ENCODE results near the gene FAM118B.

FAM118B gene

GRCh38 chr11:126268361-126268707, 56.8 kb downstream of the FAM118B start:
- no peaks in the 10 kb centered on the region for H3K9me3 ChIP-seq (ENCODE audit: control insufficient read depth, low read length)
- H3K36me3 ChIP-seq (ENCODE audit: control insufficient read depth, insufficient read depth, low read length) = peaks cover 20% of the 10 kb centered on the region
- peaks cover 9% of the 10 kb centered on the region for H3K4me1 ChIP-seq (ENCODE audit: control insufficient read depth, insufficient read depth, low read length)
- H3K9ac ChIP-seq (ENCODE audit: low read length) = peak overlapping the region; percentile 94
- no peaks in the 10 kb centered on the region for H3K27me3 ChIP-seq (ENCODE audit: control insufficient read depth, insufficient read depth, low read length)
- peak overlapping the region; percentile 34 for H3K4me3 ChIP-seq (ENCODE audit: low read length)

DNA sequence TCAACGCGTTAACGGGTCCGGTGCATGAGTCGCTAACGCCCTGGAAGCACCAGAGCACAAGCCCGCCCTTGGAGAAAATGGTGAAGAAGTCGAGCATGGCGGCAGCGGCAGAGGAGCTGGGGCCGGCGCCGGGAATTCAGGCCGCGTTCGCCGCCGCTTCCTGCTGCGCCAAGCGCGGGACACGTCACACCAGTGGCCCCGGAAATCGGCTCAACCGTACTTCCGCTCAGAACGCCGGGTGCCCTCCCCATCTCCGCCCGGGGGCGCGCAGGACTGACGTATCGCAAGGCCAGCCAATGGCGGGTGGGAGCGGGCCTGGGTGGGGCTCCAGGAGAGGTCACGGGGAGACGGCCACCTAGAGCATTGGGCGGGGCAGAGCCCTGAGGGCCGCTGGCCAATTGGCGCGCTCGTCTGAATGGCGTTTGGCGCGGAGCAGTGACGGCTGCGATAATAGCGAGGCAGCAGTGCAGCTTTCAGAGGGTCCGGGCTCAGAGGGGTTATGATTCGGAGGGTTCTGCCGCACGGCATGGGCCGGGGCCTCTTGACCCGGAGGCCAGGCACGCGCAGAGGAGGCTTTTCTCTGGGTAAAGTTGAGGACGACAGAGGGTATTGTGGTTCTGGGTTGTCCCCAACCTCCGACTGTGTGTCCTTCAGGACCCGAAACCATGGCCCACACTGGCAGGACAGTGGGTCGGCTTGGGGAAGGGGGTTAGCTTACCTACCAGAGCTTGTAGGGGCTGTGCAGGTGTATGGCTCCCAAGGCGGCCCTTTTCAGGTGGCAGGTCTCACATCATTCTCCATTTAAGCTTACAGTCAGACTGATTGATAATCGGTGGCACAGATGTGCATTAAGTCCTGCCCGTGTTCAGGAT, 57.4 kb downstream of the FAM118B start, which contains the start of the genes FOXRED1 and SRPRA:
Gene FOXRED1 (plus strand): TSS at position 447 of the 872 bp plus-strand sequence. CDS start 53 bp downstream, at position 500.
Gene SRPRA (minus strand): TSS at position 188 of the 872 bp plus-strand sequence. CDS start 91 bp downstream, at position 97.
- Histone ChIP-seq H3K4me3 (ENCODE audit: low read length) (peak within 1 kb of the TSS; percentile 94), H3K9ac (ENCODE audit: low read length) (peak within 1 kb of the TSS; percentile 94), H3K4me1 (ENCODE audit: control insufficient read depth, insufficient read depth, low read length) (peaks cover 9% of the 10 kb centered on the region), H3K9me3 (ENCODE audit: control insufficient read depth, low read length) (no peaks in the 10 kb centered on the region), H3K27me3 (ENCODE audit: control insufficient read depth, insufficient read depth, low read length) (no peaks in the 10 kb centered on the region), H3K36me3 (ENCODE audit: control insufficient read depth, insufficient read depth, low read length) (peaks cover 19% of the 10 kb centered on the region)

DNA sequence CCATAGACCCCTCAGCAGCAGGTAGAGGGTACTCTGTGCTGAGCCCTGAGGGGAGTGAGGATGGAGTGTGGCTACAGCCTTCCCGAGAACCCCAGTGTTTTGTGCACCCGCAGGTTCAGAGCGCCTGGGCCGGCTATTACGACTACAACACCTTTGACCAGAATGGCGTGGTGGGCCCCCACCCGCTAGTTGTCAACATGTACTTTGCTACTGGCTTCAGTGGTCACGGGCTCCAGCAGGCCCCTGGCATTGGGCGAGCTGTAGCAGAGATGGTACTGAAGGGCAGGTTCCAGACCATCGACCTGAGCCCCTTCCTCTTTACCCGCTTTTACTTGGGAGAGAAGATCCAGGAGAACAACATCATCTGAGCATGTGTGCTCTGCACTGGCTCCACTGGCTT, 65.7 kb downstream of the FAM118B start:
- no peak overlapping the region for H3K4me3 ChIP-seq (ENCODE audit: low read length)
- peaks cover 4% of the 10 kb centered on the region for H3K36me3 ChIP-seq (ENCODE audit: control insufficient read depth, insufficient read depth, low read length)
- H3K4me1 ChIP-seq (ENCODE audit: control insufficient read depth, insufficient read depth, low read length) = peaks cover 6% of the 10 kb centered on the region
- no peaks in the 10 kb centered on the region for H3K27me3 ChIP-seq (ENCODE audit: control insufficient read depth, insufficient read depth, low read length)
- no peaks in the 10 kb centered on the region for H3K9me3 ChIP-seq (ENCODE audit: control insufficient read depth, low read length)
- H3K9ac ChIP-seq (ENCODE audit: low read length) = no peak overlapping the region

GRCh38 chr11:126277780-126278179, 66.2 kb downstream of the FAM118B start:
- Histone ChIP-seq H3K36me3 (ENCODE audit: control insufficient read depth, insufficient read depth, low read length) (peaks cover 4% of the 10 kb centered on the region), H3K9me3 (ENCODE audit: control insufficient read depth, low read length) (no peaks in the 10 kb centered on the region), H3K4me3 (ENCODE audit: low read length) (no peak overlapping the region), H3K27me3 (ENCODE audit: control insufficient read depth, insufficient read depth, low read length) (no peaks in the 10 kb centered on the region), H3K4me1 (ENCODE audit: control insufficient read depth, insufficient read depth, low read length) (peaks cover 6% of the 10 kb centered on the region), H3K9ac (ENCODE audit: low read length) (no peak overlapping the region)

GRCh38 chr11:126279191-126279590, 67.6 kb downstream of the FAM118B start:
- Histone ChIP-seq H3K4me1 (ENCODE audit: control insufficient read depth, insufficient read depth, low read length) (peaks cover 6% of the 10 kb centered on the region), H3K4me3 (ENCODE audit: low read length) (no peak overlapping the region), H3K36me3 (ENCODE audit: control insufficient read depth, insufficient read depth, low read length) (no peaks in the 10 kb centered on the region), H3K9me3 (ENCODE audit: control insufficient read depth, low read length) (no peaks in the 10 kb centered on the region), H3K27me3 (ENCODE audit: control insufficient read depth, insufficient read depth, low read length) (no peaks in the 10 kb centered on the region), H3K9ac (ENCODE audit: low read length) (no peak overlapping the region)

DNA sequence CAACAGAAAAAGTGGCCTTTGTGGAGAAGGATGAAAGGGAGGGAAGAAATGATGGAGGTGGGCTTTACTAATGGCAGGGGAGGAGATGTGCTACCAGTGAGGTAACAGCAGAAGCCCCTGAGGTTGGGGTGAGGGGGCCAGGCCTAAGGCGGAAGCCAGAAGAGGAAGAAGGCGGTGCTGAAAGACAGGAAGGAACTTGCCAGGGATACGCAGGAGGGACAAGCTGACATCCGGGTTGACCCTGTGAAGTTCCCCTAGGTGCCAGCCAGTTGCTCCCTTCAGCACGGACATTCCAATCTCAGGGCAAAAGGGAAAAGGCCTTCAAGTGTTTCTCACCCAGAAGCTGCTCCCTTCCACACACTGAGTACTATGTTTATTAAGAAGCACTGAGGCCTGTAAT, 69.0 kb downstream of the FAM118B start:
- Histone ChIP-seq H3K9ac (ENCODE audit: low read length) (no peak overlapping the region), H3K4me1 (ENCODE audit: control insufficient read depth, insufficient read depth, low read length) (peaks cover 12% of the 10 kb centered on the region), H3K9me3 (ENCODE audit: control insufficient read depth, low read length) (no peaks in the 10 kb centered on the region), H3K36me3 (ENCODE audit: control insufficient read depth, insufficient read depth, low read length) (no peaks in the 10 kb centered on the region), H3K4me3 (ENCODE audit: low read length) (no peak overlapping the region), H3K27me3 (ENCODE audit: control insufficient read depth, insufficient read depth, low read length) (no peaks in the 10 kb centered on the region)

GRCh38 chr11:126281245-126281644, 69.7 kb downstream of the FAM118B start:
- Histone ChIP-seq H3K4me1 (ENCODE audit: control insufficient read depth, insufficient read depth, low read length) (peaks cover 12% of the 10 kb centered on the region), H3K27me3 (ENCODE audit: control insufficient read depth, insufficient read depth, low read length) (no peaks in the 10 kb centered on the region), H3K4me3 (ENCODE audit: low read length) (no peak overlapping the region), H3K36me3 (ENCODE audit: control insufficient read depth, insufficient read depth, low read length) (no peaks in the 10 kb centered on the region), H3K9me3 (ENCODE audit: control insufficient read depth, low read length) (no peaks in the 10 kb centered on the region), H3K9ac (ENCODE audit: low read length) (no peak overlapping the region)

GRCh38 chr11:126281666-126282175, 70.1 kb downstream of the FAM118B start:
- Histone ChIP-seq H3K4me1 (ENCODE audit: control insufficient read depth, insufficient read depth, low read length) (peaks cover 12% of the 10 kb centered on the region), H3K36me3 (ENCODE audit: control insufficient read depth, insufficient read depth, low read length) (no peaks in the 10 kb centered on the region), H3K27me3 (ENCODE audit: control insufficient read depth, insufficient read depth, low read length) (no peaks in the 10 kb centered on the region), H3K4me3 (ENCODE audit: low read length) (no peak overlapping the region), H3K9ac (ENCODE audit: low read length) (no peak overlapping the region), H3K9me3 (ENCODE audit: control insufficient read depth, low read length) (no peaks in the 10 kb centered on the region)

- Histone ChIP-seq H3K36me3 (ENCODE audit: control insufficient read depth, insufficient read depth, low read length) (no peaks in the 10 kb centered on the region), H3K9me3 (ENCODE audit: control insufficient read depth, low read length) (no peaks in the 10 kb centered on the region), H3K9ac (ENCODE audit: low read length) (peak overlapping the region; percentile 80), H3K4me3 (ENCODE audit: low read length) (peak overlapping the region; percentile 74), H3K4me1 (ENCODE audit: control insufficient read depth, insufficient read depth, low read length) (peaks cover 12% of the 10 kb centered on the region), H3K27me3 (ENCODE audit: control insufficient read depth, insufficient read depth, low read length) (no peaks in the 10 kb centered on the region)
These were observed 70.8 kb downstream of the FAM118B start for GRCh38 chr11:126282361-126282735.

- Histone ChIP-seq H3K9ac (ENCODE audit: low read length) (peak within 1 kb of the TSS; percentile 80), H3K36me3 (ENCODE audit: control insufficient read depth, insufficient read depth, low read length) (no peaks in the 10 kb centered on the region), H3K4me3 (ENCODE audit: low read length) (peak within 1 kb of the TSS; percentile 87), H3K4me1 (ENCODE audit: control insufficient read depth, insufficient read depth, low read length) (peaks cover 12% of the 10 kb centered on the region), H3K9me3 (ENCODE audit: control insufficient read depth, low read length) (no peaks in the 10 kb centered on the region), H3K27me3 (ENCODE audit: control insufficient read depth, insufficient read depth, low read length) (no peaks in the 10 kb centered on the region)
These were observed 71.4 kb downstream of the FAM118B start, which contains the start of gene TIRAP for GRCh38 chr11:126282736-126283591. Gene TIRAP, plus strand, starts transcription at chr11:126283093. Its CDS starts 7,802 bp downstream, at chr11:126290895.

DNA sequence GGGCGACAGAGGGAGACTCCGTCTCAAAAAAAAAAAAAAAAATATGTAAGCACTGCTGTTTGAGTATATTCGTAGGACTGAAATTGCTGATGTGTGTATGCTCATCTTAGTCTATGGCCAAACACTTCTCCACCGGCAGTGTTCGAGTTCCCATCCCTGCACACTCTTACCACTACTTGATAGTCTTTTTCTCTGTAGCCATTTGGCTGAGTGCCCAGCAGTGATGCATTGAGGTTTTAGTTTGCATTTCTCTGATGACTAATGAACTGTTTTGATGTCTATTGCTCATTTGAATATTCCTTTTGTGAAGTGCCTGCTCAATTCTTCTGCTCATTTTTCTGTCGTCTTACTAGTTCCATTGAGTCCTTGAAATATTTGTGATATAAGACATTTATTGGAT, 73.2 kb downstream of the FAM118B start:
- no peaks in the 10 kb centered on the region for H3K27me3 ChIP-seq (ENCODE audit: control insufficient read depth, insufficient read depth, low read length)
- H3K4me3 ChIP-seq (ENCODE audit: low read length) = no peak overlapping the region
- H3K4me1 ChIP-seq (ENCODE audit: control insufficient read depth, insufficient read depth, low read length) = peaks cover 12% of the 10 kb centered on the region
- no peaks in the 10 kb centered on the region for H3K36me3 ChIP-seq (ENCODE audit: control insufficient read depth, insufficient read depth, low read length)
- no peak overlapping the region for H3K9ac ChIP-seq (ENCODE audit: low read length)
- H3K9me3 ChIP-seq (ENCODE audit: control insufficient read depth, low read length) = no peaks in the 10 kb centered on the region

DNA sequence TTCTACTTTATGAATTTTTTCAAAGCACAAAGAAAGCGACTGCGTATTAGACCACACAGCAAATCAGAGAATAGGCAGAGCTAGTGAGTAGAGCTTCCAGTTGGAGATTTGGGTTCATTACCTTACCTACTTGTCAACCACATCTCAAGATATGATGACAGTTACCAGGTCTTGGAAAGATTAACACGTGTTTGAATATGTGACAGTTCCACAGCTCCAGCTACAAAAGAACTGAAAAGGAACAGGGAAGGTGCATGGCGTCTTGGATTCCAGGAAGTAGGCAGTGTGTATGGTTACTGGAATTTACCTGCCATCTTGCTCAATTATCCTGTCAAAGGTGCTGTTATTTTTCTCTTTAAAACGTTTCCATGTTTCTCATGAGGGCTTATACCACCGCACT, 76.7 kb downstream of the FAM118B start:
- H3K9me3 ChIP-seq (ENCODE audit: control insufficient read depth, low read length) = no peaks in the 10 kb centered on the region
- no peaks in the 10 kb centered on the region for H3K36me3 ChIP-seq (ENCODE audit: control insufficient read depth, insufficient read depth, low read length)
- peaks cover 6% of the 10 kb centered on the region for H3K4me1 ChIP-seq (ENCODE audit: control insufficient read depth, insufficient read depth, low read length)
- no peaks in the 10 kb centered on the region for H3K27me3 ChIP-seq (ENCODE audit: control insufficient read depth, insufficient read depth, low read length)
- H3K4me3 ChIP-seq (ENCODE audit: low read length) = no peak overlapping the region
- H3K9ac ChIP-seq (ENCODE audit: low read length) = no peak overlapping the region
